ENCODE measurements around the gene DDX56. TPM values are rescaled to one million over a fixed set of nuclear protein-coding genes. Genes with fewer than 3 reads are reported as not detected.

Gene DDX56
- total and polyA plus RNA-seq, 2 of the 13 experiments (the other 11 are each of a cell fraction or from before 2014, with no cell fraction given) = 82.6 to 120 TPM

- peak; percentile 95 for TF ChIP-seq ZNF275 (CRISPR knock-in tag; IDR thresholded peaks at IDR 0.05; ENCODE audit: borderline replicate concordance)
- 0 out of 2 replicates have a peak, but pooled peaks have one; percentile 61 for TF ChIP-seq ZNF264 (CRISPR knock-in tag; IDR thresholded peaks at IDR 0.05)
These were observed 32.5 kb downstream of the DDX56 start, which contains the start of gene NPC1L1 (continued) for GRCh38 chr7:44541028-44541869.

DNA sequence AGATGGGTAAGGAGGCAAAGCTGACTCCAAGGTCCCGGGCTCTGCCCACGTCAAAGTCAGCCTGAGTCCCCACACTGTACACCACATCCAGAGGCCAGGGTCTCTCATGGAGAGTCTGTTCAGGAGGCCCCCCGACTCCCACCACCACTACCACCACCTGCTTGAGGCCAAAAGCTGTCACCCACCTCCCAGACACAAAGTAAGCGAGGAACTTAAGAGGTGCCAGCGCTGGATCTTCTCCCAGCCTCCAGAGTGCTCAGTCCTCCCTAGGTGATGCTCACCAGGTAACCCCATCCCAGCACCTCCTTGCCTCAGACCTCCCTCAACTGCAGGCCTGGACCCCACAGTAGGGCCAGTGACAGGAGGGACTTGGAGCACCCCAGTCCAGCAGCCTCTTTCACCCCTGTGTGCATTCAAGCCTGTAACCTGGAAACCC is 33.1 kb downstream of the DDX56 start:
- H3K4me2 ChIP-seq (ENCODE audit: low read depth, low read length) = peak overlapping the region; percentile 98
- no peaks in the 10 kb centered on the region for H3K27me3 ChIP-seq (ENCODE audit: control insufficient read depth in 1 of 2, insufficient read depth in 2 of 2, low read length in 2 of 2)
- DNase-seq (ENCODE audit: low spot score) (no peak), ATAC-seq (no peak), FAIRE-seq (no peak)
- ChIA-PET CTCF (ENCODE audit: low intra/inter-chr PET ratio, low total read pairs) (no interaction called here), POLR2A (interaction anchor here (1.3 to 4.1 kb wide), 2 partner anchors 22 to 24 kb away, joined by 3 to 25 read pairs; no protein-coding TSS in a partner anchor)
- H3K79me2 ChIP-seq (ENCODE audit: insufficient read depth, low read length) = peaks cover 52% of the 10 kb centered on the region
- H4K20me1 ChIP-seq (ENCODE audit: insufficient read depth, low read length) = peaks cover 12% of the 10 kb centered on the region; the same call in 1 of the 2 replicates
- in situ Hi-C loops (cut with HindIII; ENCODE audit: extremely low pct_ligation_motif_present, low pct_unique_long_range_greater_than_20kb) (no loop called here), intact Hi-C loops (cut with micrococcal nuclease; ENCODE audit: unreplicated experiment) (loop anchor here (5.0 kb wide), 1 partner anchor 48 kb away; the partner anchor contains the start of gene NUDCD3)
- BruUV-seq (replicated peaks) = TSS peak; percentile 67
- H3K4me1 ChIP-seq (ENCODE audit: insufficient read depth, low read length) = peaks cover 89% of the 10 kb centered on the region
- no peak overlapping the region for H2AFZ ChIP-seq (ENCODE audit: low read length)
- no peaks in the 10 kb centered on the region for H3K9me3 ChIP-seq (ENCODE audit: low read length)
- H3K36me3 ChIP-seq (replicated peaks in 1 of 2; ENCODE audit: control insufficient read depth in 1 of 2, insufficient read depth in 2 of 2, low read length in 2 of 2) = peaks cover 0 to 9% of the 10 kb centered on the region in 2 experiments; a peak in 1 of 5 replicates
- peak overlapping the region; percentile 57 to 79 (median 63) for H3K4me3 ChIP-seq (replicated peaks in 1 of 3; ENCODE audit: insufficient read depth in 1 of 3, low read depth in 2 of 3, low read length in 3 of 3)
- WGBS (ENCODE audit: low lambda C conversion rate) = 29% methylated on average over 4 of the region's 5 CpGs
- H3K9ac ChIP-seq (ENCODE audit: insufficient read depth, low read depth, low read length) = peak overlapping the region; percentile 90
- peak overlapping the region; percentile 94 for H3K27ac ChIP-seq (ENCODE audit: extremely low read length, insufficient read depth, low read length)
- no peak for TF ChIP-seq ZNF282 (IDR thresholded peaks at IDR 0.05; ENCODE audit: partially characterized antibody)
- no peak for TF ChIP-seq CHCHD3 (CRISPR knock-in tag; IDR thresholded peaks at IDR 0.05)
- TF ChIP-seq BRD4 (CRISPR knock-in tag; IDR thresholded peaks at IDR 0.05) = no peak
- no peak for TF ChIP-seq ZNF709 (CRISPR knock-in tag; IDR thresholded peaks at IDR 0.05)
- no peak for TF ChIP-seq HOXA3 (CRISPR knock-in tag; IDR thresholded peaks at IDR 0.05)
- no peak for TF ChIP-seq CREM (IDR thresholded peaks at IDR 0.05)
- no peak for TF ChIP-seq CREM (CRISPR knock-in tag; IDR thresholded peaks at IDR 0.05)
- no peak for TF ChIP-seq ZNF652 (CRISPR knock-in tag; IDR thresholded peaks at IDR 0.05; ENCODE audit: borderline replicate concordance, low read depth)
- no peak for TF ChIP-seq ADNP (CRISPR knock-in tag; IDR thresholded peaks at IDR 0.05)
- no peak for TF ChIP-seq ZKSCAN8 (CRISPR knock-in tag; IDR thresholded peaks at IDR 0.05; ENCODE audit: borderline replicate concordance)
- TF ChIP-seq ZNF792 (CRISPR knock-in tag; IDR thresholded peaks at IDR 0.05) = no peak
- no peak for TF ChIP-seq AGO2 (optimal IDR thresholded peaks at IDR 0.05; ENCODE audit: low read depth, low read length)
- no peak for TF ChIP-seq ZFP41 (CRISPR knock-in tag; IDR thresholded peaks at IDR 0.05; ENCODE audit: borderline replicate concordance)
- no peak for TF ChIP-seq ATF1 (CRISPR knock-in tag; IDR thresholded peaks at IDR 0.05)
- TF ChIP-seq TBX3 (IDR thresholded peaks at IDR 0.05; ENCODE audit: borderline replicate concordance) = no peak
- no peak for TF ChIP-seq ZNF251 (CRISPR knock-in tag; IDR thresholded peaks at IDR 0.05)
- no peak for TF ChIP-seq ZNF660 (CRISPR knock-in tag; IDR thresholded peaks at IDR 0.05; ENCODE audit: borderline replicate concordance, low read depth)
- TF ChIP-seq SMYD3 (CRISPR knock-in tag; IDR thresholded peaks at IDR 0.05) = no peak
- peak; percentile 55; the same call in 1 of the 2 replicates for TF ChIP-seq CAMTA2 (CRISPR knock-in tag; IDR thresholded peaks at IDR 0.05; ENCODE audit: borderline replicate concordance)
- no peak for TF ChIP-seq RFXAP (CRISPR knock-in tag; IDR thresholded peaks at IDR 0.05; ENCODE audit: borderline replicate concordance)
- no peak for TF ChIP-seq EZH2 (conservative IDR thresholded peaks at IDR 0.05; ENCODE audit: low read depth, low read length)
- TF ChIP-seq MAF1 (CRISPR knock-in tag; IDR thresholded peaks at IDR 0.05; ENCODE audit: borderline replicate concordance) = no peak
- TF ChIP-seq ZNF776 (CRISPR knock-in tag; IDR thresholded peaks at IDR 0.05) = 0 out of 2 replicates have a peak, but pooled peaks have one; percentile 1
- no peak for TF ChIP-seq RAD21 (CRISPR knock-in tag; IDR thresholded peaks at IDR 0.05)

Measured in HepG2 (cell line).